MCF 10A (cell line): ENCODE results near the gene ARF1. TPM values are rescaled to one million over a fixed set of nuclear protein-coding genes. Genes with fewer than 3 reads are reported as not detected.
A peak's percentile ranks its signal among the peaks of the same experiment; 100 is the strongest.

ENCODE experiments used
- BruUV-seq: library from RNA; stranded (reverse); fragments of 400-500 nt; replicated peaks from 2 replicates; lab custom pipeline; 2021; lab: Mats Ljungman, UMichigan
- CTCF ChIA-PET: fragments of 300-600 bp; sonication (Branson Sonifier 250); formaldehyde crosslinking; extraction: SDS; loops from one replicate; lab custom pipeline; 2021; ENCODE audit warnings: antibody characterized with exemption, inconsistent platforms; lab: Yijun Ruan, JAX
- POLR2A ChIA-PET: fragments of 300-600, 350-650 bp; sonication (Branson Sonifier 250); formaldehyde crosslinking; extraction: SDS; loops from one replicate; lab custom pipeline; 2020; ENCODE audit warnings: antibody characterized with exemption, inconsistent platforms; lab: Yijun Ruan, JAX
- DNase-seq: peaks from one replicate; pipeline ENCODE4 v3.0.0-alpha.2; 2018; ENCODE audit not compliant: unreplicated experiment
- H3K27ac Mint-ChIP-seq: one replicate; pipeline ENCODE4 v1.8.0; 2022; ENCODE audit warnings: mild to moderate bottlenecking, low read depth, mixed read lengths; ENCODE audit not compliant: unreplicated experiment
- H3K27me3 Mint-ChIP-seq: one replicate; pipeline ENCODE4 v1.8.0; 2022; ENCODE audit warnings: mixed read lengths; ENCODE audit not compliant: insufficient read depth, unreplicated experiment
- H3K36me3 Mint-ChIP-seq: one replicate; pipeline ENCODE4 v1.8.0; 2022; ENCODE audit warnings: mild to moderate bottlenecking, moderate library complexity, mixed read lengths; ENCODE audit not compliant: insufficient read depth, unreplicated experiment
- H3K4me1 Mint-ChIP-seq: one replicate; pipeline ENCODE4 v1.8.0; 2022; ENCODE audit warnings: mixed read lengths; ENCODE audit not compliant: insufficient read depth, unreplicated experiment
- H3K4me3 Mint-ChIP-seq: one replicate; pipeline ENCODE4 v1.8.0; 2022; ENCODE audit warnings: mild to moderate bottlenecking, moderate library complexity, mixed read lengths; ENCODE audit not compliant: unreplicated experiment
- H3K9me3 Mint-ChIP-seq: one replicate; pipeline ENCODE4 v1.8.0; 2022; ENCODE audit warnings: mixed read lengths; ENCODE audit not compliant: unreplicated experiment
- CTCF ChIP-seq: fragments of 200-600 bp; IDR thresholded peaks from one replicate; pipeline ENCODE4 v1.8.0; 2022; ENCODE audit warnings: antibody characterized with exemption, mild to moderate bottlenecking; ENCODE audit not compliant: unreplicated experiment
- intact Hi-C: fragments of 100-400 bp; cut with micrococcal nuclease; formaldehyde crosslinking; loops from 2 replicates; pipeline ENCODE4 v1.14.1; 2022
- total RNA-seq: library from RNA; stranded (reverse); gene quantifications from 2 replicates; pipeline ENCODE4 v1.2.3, GENCODE V29; 2022

ARF1 gene
- total RNA-seq, 1 experiment from 2014 or later = 870 TPM

- peaks cover 29% of the 10 kb centered on the region for H3K4me1 Mint-ChIP-seq
These were observed 2.8 kb upstream of the ARF1 start for GRCh38 chr1:228079601-228080263.

GRCh38 chr1:228081144-228081543 is 1.4 kb upstream of the ARF1 start:
- Mint-ChIP-seq H3K4me3 (peak overlapping the region; percentile 98), H3K27me3 (no peaks in the 10 kb centered on the region), H3K4me1 (peaks cover 38% of the 10 kb centered on the region), H3K9me3 (no peaks in the 10 kb centered on the region), H3K36me3 (peaks cover 41% of the 10 kb centered on the region), H3K27ac (peak overlapping the region; percentile 97)
- no TSS peak for BruUV-seq
- POLR2A ChIA-PET = interaction anchor here (0.7 to 4.9 kb wide), 13 partner anchors 12 to 377 kb away, joined by 3 to 128 read pairs (median 33); partner anchors contain the start of genes C1orf35, IBA57, MRPL55 and WNT3A
- CTCF ChIA-PET = interaction anchor here (0.6 to 4.0 kb wide), 6 partner anchors 25 to 318 kb away, joined by 3 to 42 read pairs (median 4); partner anchors contain the start of gene WNT3A
- intact Hi-C loops = no loop called here
- no peak for DNase-seq
- no peak for TF ChIP-seq CTCF

More at GRCh38 chr1:228079601-228080263, 2.8 kb upstream of the ARF1 start:
- H3K27ac Mint-ChIP-seq = no peak overlapping the region
- intact Hi-C loops = no loop called here
- CTCF ChIA-PET = interaction anchor here (0.7 to 1.9 kb wide), 6 partner anchors 15 to 317 kb away, joined by 3 to 13 read pairs (median 4); no protein-coding TSS in a partner anchor
- H3K4me3 Mint-ChIP-seq = peak overlapping the region; percentile 26
- BruUV-seq = no TSS peak
- DNase-seq = no peak
- no peaks in the 10 kb centered on the region for H3K9me3 Mint-ChIP-seq
- H3K36me3 Mint-ChIP-seq = peaks cover 26% of the 10 kb centered on the region
- no peaks in the 10 kb centered on the region for H3K27me3 Mint-ChIP-seq
- POLR2A ChIA-PET = interaction anchor here (0.7 to 4.8 kb wide), 4 partner anchors 35 to 77 kb away, joined by 3 to 93 read pairs (median 3); no protein-coding TSS in a partner anchor
- no peak for TF ChIP-seq CTCF

GRCh38 chr1:228081578-228082213 is 812 bp upstream of the ARF1 start:
- H3K27me3 Mint-ChIP-seq = no peaks in the 10 kb centered on the region
- CTCF ChIA-PET = interaction anchor here (0.7 to 4.0 kb wide), 9 partner anchors 19 to 319 kb away, joined by 3 to 42 read pairs (median 4); partner anchors contain the start of gene WNT3A
- intact Hi-C loops = no loop called here

More at GRCh38 chr1:228081578-228082213, 812 bp upstream of the ARF1 start:
- H3K4me1 Mint-ChIP-seq = peaks cover 43% of the 10 kb centered on the region
- H3K4me3 Mint-ChIP-seq = peak overlapping the region; percentile 98
- no peak for TF ChIP-seq CTCF
- POLR2A ChIA-PET = interaction anchor here (0.6 to 4.9 kb wide), 43 partner anchors 8 to 1479 kb away, joined by 3 to 128 read pairs (median 4); partner anchors contain the start of genes ABCB10, C1orf35, GUK1 and IBA57
- DNase-seq = no peak
- H3K36me3 Mint-ChIP-seq = peaks cover 43% of the 10 kb centered on the region
- BruUV-seq = no TSS peak
- no peaks in the 10 kb centered on the region for H3K9me3 Mint-ChIP-seq
- H3K27ac Mint-ChIP-seq = peak overlapping the region; percentile 97
